Measurements from ENCODE around the gene MTR.

Gene MTR

DNA sequence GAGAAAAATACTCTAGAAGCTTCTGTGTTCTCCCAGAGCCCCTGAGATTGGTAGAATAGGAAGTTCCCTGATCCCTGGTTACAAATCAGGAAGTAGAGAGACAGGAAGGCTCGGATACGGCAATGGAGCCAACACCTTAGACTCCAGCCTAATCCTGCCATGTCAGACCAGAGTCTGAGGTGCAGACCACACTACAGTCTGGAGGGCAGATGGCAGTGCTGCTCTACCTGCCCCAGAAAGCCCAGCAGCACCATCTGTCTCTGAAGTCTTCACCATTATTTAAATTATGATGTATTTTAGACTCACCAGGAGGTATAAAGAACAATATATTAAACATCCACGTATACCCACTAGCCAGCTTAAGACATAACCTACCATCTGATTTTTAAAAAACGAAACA, 93.0 kb downstream of the MTR start:
- H3K4me1 ChIP-seq (ENCODE audit: insufficient read depth, low read length, severe bottlenecking) = no peaks in the 10 kb centered on the region
- TF ChIP-seq, protein P1, sequence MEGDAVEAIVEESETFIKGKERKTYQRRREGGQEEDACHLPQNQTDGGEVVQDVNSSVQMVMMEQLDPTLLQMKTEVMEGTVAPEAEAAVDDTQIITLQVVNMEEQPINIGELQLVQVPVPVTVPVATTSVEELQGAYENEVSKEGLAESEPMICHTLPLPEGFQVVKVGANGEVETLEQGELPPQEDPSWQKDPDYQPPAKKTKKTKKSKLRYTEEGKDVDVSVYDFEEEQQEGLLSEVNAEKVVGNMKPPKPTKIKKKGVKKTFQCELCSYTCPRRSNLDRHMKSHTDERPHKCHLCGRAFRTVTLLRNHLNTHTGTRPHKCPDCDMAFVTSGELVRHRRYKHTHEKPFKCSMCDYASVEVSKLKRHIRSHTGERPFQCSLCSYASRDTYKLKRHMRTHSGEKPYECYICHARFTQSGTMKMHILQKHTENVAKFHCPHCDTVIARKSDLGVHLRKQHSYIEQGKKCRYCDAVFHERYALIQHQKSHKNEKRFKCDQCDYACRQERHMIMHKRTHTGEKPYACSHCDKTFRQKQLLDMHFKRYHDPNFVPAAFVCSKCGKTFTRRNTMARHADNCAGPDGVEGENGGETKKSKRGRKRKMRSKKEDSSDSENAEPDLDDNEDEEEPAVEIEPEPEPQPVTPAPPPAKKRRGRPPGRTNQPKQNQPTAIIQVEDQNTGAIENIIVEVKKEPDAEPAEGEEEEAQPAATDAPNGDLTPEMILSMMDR (IDR thresholded peaks at IDR 0.05; ENCODE audit: low read length) = no peak
- no peak for TF ChIP-seq EZH2 (IDR thresholded peaks at IDR 0.05; ENCODE audit: borderline replicate concordance, low read length)
- no peak overlapping the region for H3K4me2 ChIP-seq (ENCODE audit: low read length)
- no peak overlapping the region for H3K4me3 ChIP-seq (ENCODE audit: low read depth, low read length, poor library complexity, severe bottlenecking)
- no peak overlapping the region for H3K27ac ChIP-seq (ENCODE audit: low read depth, low read length, poor library complexity, severe bottlenecking)
- H3K9me3 ChIP-seq (ENCODE audit: low read length) = no peaks in the 10 kb centered on the region
- no peaks in the 10 kb centered on the region for H3K27me3 ChIP-seq (ENCODE audit: insufficient read depth, low read length)
- no peaks in the 10 kb centered on the region for H4K20me1 ChIP-seq (ENCODE audit: insufficient read depth, low read length)
- H3K36me3 ChIP-seq (ENCODE audit: insufficient read depth, low read length) = peaks cover 65% of the 10 kb centered on the region
- no peak overlapping the region for H3K9ac ChIP-seq (ENCODE audit: low read length)
- no peaks in the 10 kb centered on the region for H3K9me2 ChIP-seq (ENCODE audit: low read depth, low read length)
- H2AFZ ChIP-seq (ENCODE audit: low read length) = no peak overlapping the region
- no peaks in the 10 kb centered on the region for H3K79me2 ChIP-seq (ENCODE audit: insufficient read depth, low read length)
- no peaks in the 10 kb centered on the region for H3F3A ChIP-seq (ENCODE audit: insufficient read depth, low read length)

GRCh38 chr1:236888903-236889302, 93.8 kb downstream of the MTR start:
- Histone ChIP-seq H3K9me3 (ENCODE audit: low read length) (no peaks in the 10 kb centered on the region), H3K9me2 (ENCODE audit: low read depth, low read length) (no peaks in the 10 kb centered on the region), H3K36me3 (ENCODE audit: insufficient read depth, low read length) (peaks cover 72% of the 10 kb centered on the region), H3K9ac (ENCODE audit: low read length) (no peak overlapping the region), H2AFZ (ENCODE audit: low read length) (no peak overlapping the region), H3K4me3 (ENCODE audit: low read depth, low read length, poor library complexity, severe bottlenecking) (no peak overlapping the region), H4K20me1 (ENCODE audit: insufficient read depth, low read length) (no peaks in the 10 kb centered on the region), H3K27ac (ENCODE audit: low read depth, low read length, poor library complexity, severe bottlenecking) (no peak overlapping the region), H3K79me2 (ENCODE audit: insufficient read depth, low read length) (no peaks in the 10 kb centered on the region), H3F3A (ENCODE audit: insufficient read depth, low read length) (no peaks in the 10 kb centered on the region), H3K4me1 (ENCODE audit: insufficient read depth, low read length, severe bottlenecking) (no peaks in the 10 kb centered on the region), H3K4me2 (ENCODE audit: low read length) (no peak overlapping the region), H3K27me3 (ENCODE audit: insufficient read depth, low read length) (no peaks in the 10 kb centered on the region)
- TF ChIP-seq, protein P1 (IDR thresholded peaks at IDR 0.05; ENCODE audit: low read length) = no peak
- TF ChIP-seq EZH2 (IDR thresholded peaks at IDR 0.05; ENCODE audit: borderline replicate concordance, low read length) = no peak

DNA sequence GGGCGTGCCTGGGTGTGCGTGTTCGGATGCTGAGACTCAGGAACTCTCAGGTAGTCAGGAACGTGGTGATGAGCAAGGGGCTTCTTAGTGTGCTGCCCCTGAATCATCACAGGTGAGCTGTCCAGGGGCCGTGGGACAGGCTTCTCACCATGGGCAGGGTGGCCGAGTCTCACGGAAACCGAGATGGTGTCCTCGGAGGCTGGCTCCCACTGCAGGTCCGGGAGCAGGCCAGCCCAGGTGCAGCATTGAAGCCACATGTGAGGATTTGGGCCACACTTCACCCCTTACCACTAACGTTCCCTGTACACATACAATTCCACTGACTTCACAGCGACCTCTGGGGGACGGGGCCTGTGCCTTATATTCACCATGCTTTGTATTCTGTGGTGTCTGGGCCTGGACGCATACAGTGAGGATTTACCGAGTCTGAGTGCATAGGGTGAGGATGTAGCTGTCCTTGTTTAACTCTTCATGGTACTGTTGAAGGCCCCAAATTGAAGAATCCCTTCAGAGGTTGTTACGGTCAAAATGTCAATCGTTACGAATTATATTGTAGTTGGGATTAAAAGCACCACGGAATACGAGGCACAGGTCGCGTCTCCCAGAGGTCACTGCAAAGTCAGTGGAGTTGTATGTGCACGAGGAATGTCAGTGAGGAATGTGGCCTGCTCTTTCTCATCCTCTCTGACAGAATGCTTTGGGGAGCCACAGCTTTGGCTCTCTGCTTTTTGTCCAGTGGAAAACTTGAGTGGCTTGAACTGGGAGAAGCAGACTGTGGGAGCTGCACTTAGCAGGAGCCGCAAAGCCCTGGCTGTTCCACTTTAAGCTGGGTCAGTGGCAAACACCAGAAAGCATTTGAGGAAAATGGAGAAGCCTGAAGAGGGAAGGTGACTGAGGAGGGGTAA, 95.3 kb downstream of the MTR start:
- no peaks in the 10 kb centered on the region for H3K27me3 ChIP-seq (ENCODE audit: insufficient read depth, low read length)
- H3K27ac ChIP-seq (ENCODE audit: low read depth, low read length, poor library complexity, severe bottlenecking) = no peak overlapping the region
- no peak overlapping the region for H3K4me2 ChIP-seq (ENCODE audit: low read length)
- no peaks in the 10 kb centered on the region for H4K20me1 ChIP-seq (ENCODE audit: insufficient read depth, low read length)
- no peaks in the 10 kb centered on the region for H3K79me2 ChIP-seq (ENCODE audit: insufficient read depth, low read length)
- no peaks in the 10 kb centered on the region for H3K9me2 ChIP-seq (ENCODE audit: low read depth, low read length)
- TF ChIP-seq, protein P1 (IDR thresholded peaks at IDR 0.05; ENCODE audit: low read length) = no peak
- no peak for TF ChIP-seq EZH2 (IDR thresholded peaks at IDR 0.05; ENCODE audit: borderline replicate concordance, low read length)
- no peak overlapping the region for H2AFZ ChIP-seq (ENCODE audit: low read length)
- no peaks in the 10 kb centered on the region for H3K4me1 ChIP-seq (ENCODE audit: insufficient read depth, low read length, severe bottlenecking)
- no peaks in the 10 kb centered on the region for H3F3A ChIP-seq (ENCODE audit: insufficient read depth, low read length)
- no peak overlapping the region for H3K9ac ChIP-seq (ENCODE audit: low read length)
- no peak overlapping the region for H3K4me3 ChIP-seq (ENCODE audit: low read depth, low read length, poor library complexity, severe bottlenecking)
- no peaks in the 10 kb centered on the region for H3K9me3 ChIP-seq (ENCODE audit: low read length)
- peaks cover 77% of the 10 kb centered on the region for H3K36me3 ChIP-seq (ENCODE audit: insufficient read depth, low read length)
